MM.1S (cell line): ENCODE data around the gene CD99L2.

ENCODE experiments used
- CTCF ChIP-seq: fragments of 300-600 bp; sonication (generic); IDR thresholded peaks from 2 replicates; pipeline ENCODE4 v1.5.1; 2016; ENCODE audit warnings: antibody characterized with exemption, low read length, mixed read lengths
- EZH2 ChIP-seq: fragments of 300-600 bp; sonication (generic); optimal IDR thresholded peaks from 2 replicates; pipeline ENCODE3; 2017; ENCODE audit warnings: low read depth, mild to moderate bottlenecking, antibody characterized with exemption, low read length, mixed read lengths

GRCh38 chrX:150880808-150881165, 17.7 kb downstream of the CD99L2 start:
- TF ChIP-seq CTCF (no peak), EZH2 (no peak)
